ENCODE data around the gene NGEF. TPM values are rescaled to one million over a fixed set of nuclear protein-coding genes. Genes with fewer than 3 reads are reported as not detected.

The NGEF gene
- polyA plus RNA-seq, 1 of the 3 experiments (the other 2 are of a cell fraction), result 1.4 TPM

GRCh38 chr2:232927032-232927792, 85.8 kb downstream of the NGEF start:
- no peaks in the 10 kb centered on the region for H4K20me1 ChIP-seq (ENCODE audit: insufficient read depth)
- H3K9me2 ChIP-seq, result no peaks in the 10 kb centered on the region
- 10% methylated on average over 8 of the region's 76 CpGs for WGBS (ENCODE audit: low lambda C conversion rate)
- CTCF ChIA-PET, result interaction anchor here (1.3 to 1.4 kb wide), 2 partner anchors 40 to 102 kb away, joined by 3 to 4 read pairs; no protein-coding TSS in a partner anchor
- H2AFZ ChIP-seq (ENCODE audit: low read depth), result no peak overlapping the region
- peaks cover 33% of the 10 kb centered on the region for H3K27me3 ChIP-seq (ENCODE audit: insufficient read depth)
- H3K79me2 ChIP-seq (ENCODE audit: insufficient read depth), result no peaks in the 10 kb centered on the region
- H3K4me1 ChIP-seq (ENCODE audit: control insufficient read depth in 1 of 2, insufficient read depth in 2 of 2, low read depth in 1 of 2, low read length in 1 of 2), result no peaks in the 10 kb centered on the region; a peak in 1 of 4 replicates
- no peaks in the 10 kb centered on the region for H3K9me3 ChIP-seq
- POLR2A ChIA-PET, result no interaction called here
- no peaks in the 10 kb centered on the region for H3K36me3 ChIP-seq (replicated peaks in 1 of 2; ENCODE audit: control insufficient read depth in 1 of 2, insufficient read depth in 2 of 2, low read length in 1 of 2)
- H3K4me3 ChIP-seq (ENCODE audit: low read depth in 2 of 2, low read length in 1 of 2), result peak overlapping the region in 1 of 2 experiments; percentile 34; a peak in 2 of 4 replicates
- H3K4me2 ChIP-seq, result peak overlapping the region; percentile 33; the same call in 1 of the 2 replicates
- H3K27ac ChIP-seq (ENCODE audit: low read depth in 2 of 2, low read length in 1 of 2), result no peak overlapping the region
- H3K9ac ChIP-seq, result no peak overlapping the region
- DNase-seq, result peak; percentile 55
- H3F3A ChIP-seq (replicated peaks; ENCODE audit: insufficient read depth), result no peaks in the 10 kb centered on the region
- TF ChIP-seq TCF12 (IDR thresholded peaks at IDR 0.05) (no peak), EP300 (IDR thresholded peaks at IDR 0.05; ENCODE audit: borderline replicate concordance in 1 of 2, low read depth in 1 of 2, low read length in 1 of 2) (no peak), REST (IDR thresholded peaks at IDR 0.05; ENCODE audit: low read depth, low read length) (no peak)

GRCh38 chr2:232926431-232926939, 86.6 kb downstream of the NGEF start:
- H3K9me3 ChIP-seq, result no peaks in the 10 kb centered on the region
- no peak overlapping the region for H2AFZ ChIP-seq (ENCODE audit: low read depth)
- H3K27ac ChIP-seq (ENCODE audit: low read depth in 2 of 2, low read length in 1 of 2), result no peak overlapping the region
- H3K79me2 ChIP-seq (ENCODE audit: insufficient read depth), result no peaks in the 10 kb centered on the region
- no peak overlapping the region for H3K4me3 ChIP-seq (ENCODE audit: low read depth in 2 of 2, low read length in 1 of 2)
- TF ChIP-seq GATA2 (CRISPR knock-in tag; IDR thresholded peaks at IDR 0.05), result no peak
- no peak for TF ChIP-seq TAF1 (IDR thresholded peaks at IDR 0.05; ENCODE audit: borderline replicate concordance, low read depth, low read length)
- no peak for TF ChIP-seq USF2 (IDR thresholded peaks at IDR 0.05; ENCODE audit: borderline replicate concordance, low read depth, low read length)
- no peak for TF ChIP-seq CHD2 (IDR thresholded peaks at IDR 0.05; ENCODE audit: low read length, partially characterized antibody)
- TF ChIP-seq RXRA (IDR thresholded peaks at IDR 0.05; ENCODE audit: borderline replicate concordance, low read depth), result no peak
- no peak for TF ChIP-seq GABPA (IDR thresholded peaks at IDR 0.05; ENCODE audit: low read depth)
- no peak for TF ChIP-seq CTCF (IDR thresholded peaks at IDR 0.05)
- TF ChIP-seq RAD21 (IDR thresholded peaks at IDR 0.05; ENCODE audit: low read length), result no peak
- TF ChIP-seq TEAD4 (IDR thresholded peaks at IDR 0.05; ENCODE audit: borderline replicate concordance, insufficient read depth), result no peak
- no peak for TF ChIP-seq SIN3A (IDR thresholded peaks at IDR 0.05; ENCODE audit: borderline replicate concordance, low read depth, low read length)
- TF ChIP-seq MAX (IDR thresholded peaks at IDR 0.05; ENCODE audit: low read depth), result no peak
- no peak for TF ChIP-seq NFIC (IDR thresholded peaks at IDR 0.05; ENCODE audit: borderline replicate concordance)
- no peak for TF ChIP-seq FOXM1 (IDR thresholded peaks at IDR 0.05; ENCODE audit: low read depth)
- H3F3A ChIP-seq (replicated peaks; ENCODE audit: insufficient read depth), result no peaks in the 10 kb centered on the region
- ChIA-PET POLR2A (no interaction called here), CTCF (no interaction called here)
- no peak overlapping the region for H3K9ac ChIP-seq
- no peaks in the 10 kb centered on the region for H4K20me1 ChIP-seq (ENCODE audit: insufficient read depth)
- H3K36me3 ChIP-seq (replicated peaks in 1 of 2; ENCODE audit: control insufficient read depth in 1 of 2, insufficient read depth in 2 of 2, low read length in 1 of 2), result no peaks in the 10 kb centered on the region
- 29% methylated on average over 13 of the region's 13 CpGs for WGBS (ENCODE audit: low lambda C conversion rate)
- H3K27me3 ChIP-seq (ENCODE audit: insufficient read depth), result peaks cover 33% of the 10 kb centered on the region
- peak; percentile 43 for DNase-seq
- H3K4me1 ChIP-seq (ENCODE audit: control insufficient read depth in 1 of 2, insufficient read depth in 2 of 2, low read depth in 1 of 2, low read length in 1 of 2), result no peaks in the 10 kb centered on the region; a peak in 1 of 4 replicates
- H3K9me2 ChIP-seq, result no peaks in the 10 kb centered on the region
- peak overlapping the region; percentile 33; the same call in 1 of the 2 replicates for H3K4me2 ChIP-seq
